ENCODE measurements around the gene ITPK1. TPM values are rescaled to one million over a fixed set of nuclear protein-coding genes. Genes with fewer than 3 reads are reported as not detected.

ITPK1 gene
- polyA plus RNA-seq, 2 of the 4 experiments (the other 2 are of a cell fraction), result 46.2 to 47.0 TPM

- no peak for FAIRE-seq
- CTCF ChIA-PET, result interaction anchor here (0.5 to 1.8 kb wide), 2 partner anchors 19 to 67 kb away, joined by 3 to 5 read pairs; no protein-coding TSS in a partner anchor
- WGBS (ENCODE audit: missing lambda C conversion rate), result 82% methylated on average over 8 of the region's 14 CpGs
- no peaks in the 10 kb centered on the region for H3K9me3 ChIP-seq
- POLR2A ChIA-PET, result no interaction called here
- peak in 1 of 2 experiments; percentile 27; a peak in 3 of 6 replicates for ATAC-seq
- TF ChIP-seq ZNF302 (CRISPR knock-in tag; IDR thresholded peaks at IDR 0.05) (no peak), POLR2AphosphoS2 (conservative IDR thresholded peaks at IDR 0.05; ENCODE audit: low read length) (no peak), RCOR1 (IDR thresholded peaks at IDR 0.05; ENCODE audit: low read depth, low read length) (no peak), FOSL2 (IDR thresholded peaks at IDR 0.05) (no peak), FOSL2 (CRISPR knock-in tag; IDR thresholded peaks at IDR 0.05) (no peak), FOXS1 (CRISPR knock-in tag; IDR thresholded peaks at IDR 0.05) (no peak), NFE2L2 (conservative IDR thresholded peaks at IDR 0.05; ENCODE audit: low read length) (no peak), RFX5 (IDR thresholded peaks at IDR 0.05) (no peak), KDM1A (IDR thresholded peaks at IDR 0.05; ENCODE audit: low read depth) (no peak), CTCF (IDR thresholded peaks at IDR 0.05) (no peak), MAZ (IDR thresholded peaks at IDR 0.05; ENCODE audit: borderline replicate concordance, low read depth, low read length) (no peak), POLR2A (IDR thresholded peaks at IDR 0.05; ENCODE audit: low read length) (no peak), SREBF2 (IDR thresholded peaks at IDR 0.05) (no peak), JUNB (IDR thresholded peaks at IDR 0.05) (no peak), CBX8 (IDR thresholded peaks at IDR 0.05) (no peak)
- H3K4me1 ChIP-seq, result no peaks in the 10 kb centered on the region
- no peak overlapping the region for H3K4me2 ChIP-seq
- H3K27ac ChIP-seq, result no peak overlapping the region
- no peak for DNase-seq (ENCODE audit: low read depth in 1 of 2, low spot score in 1 of 2)
- H3K4me3 ChIP-seq, result no peak overlapping the region
Observed at GRCh38 chr14:93019367-93019843, 96.3 kb downstream of the ITPK1 start.

GRCh38 chr14:93018366-93018765, 97.4 kb downstream of the ITPK1 start:
- 95% methylated on average over 8 of the region's 8 CpGs for WGBS (ENCODE audit: missing lambda C conversion rate)
- no peak for TF ChIP-seq USF2 (IDR thresholded peaks at IDR 0.05)
- TF ChIP-seq HOXB13 (CRISPR knock-in tag; IDR thresholded peaks at IDR 0.05; ENCODE audit: low read depth), result no peak
- TF ChIP-seq BCL3 (IDR thresholded peaks at IDR 0.05), result no peak
- TF ChIP-seq RAD21 (conservative IDR thresholded peaks at IDR 0.05 in 1 of 2, IDR thresholded peaks at IDR 0.05 in 1 of 2), result no peak
- no peak for TF ChIP-seq JUN (IDR thresholded peaks at IDR 0.05)
- TF ChIP-seq NFE2L2 (conservative IDR thresholded peaks at IDR 0.05; ENCODE audit: low read length), result no peak
- no peak for TF ChIP-seq NPAS2 (CRISPR knock-in tag; IDR thresholded peaks at IDR 0.05; ENCODE audit: borderline replicate concordance)
- no peak for TF ChIP-seq EHMT2 (IDR thresholded peaks at IDR 0.05; ENCODE audit: low read depth)
- no peak for TF ChIP-seq SREBF2 (IDR thresholded peaks at IDR 0.05)
- TF ChIP-seq MAZ (IDR thresholded peaks at IDR 0.05; ENCODE audit: borderline replicate concordance, low read depth, low read length), result no peak
- no peak for TF ChIP-seq RNF2 (IDR thresholded peaks at IDR 0.05; ENCODE audit: borderline replicate concordance, low read depth)
- no peak for TF ChIP-seq CBX8 (IDR thresholded peaks at IDR 0.05)
- no peak for TF ChIP-seq HOXA7 (CRISPR knock-in tag; IDR thresholded peaks at IDR 0.05)
- no peak for TF ChIP-seq CTCF (IDR thresholded peaks at IDR 0.05)
- no peak for TF ChIP-seq E2F6 (IDR thresholded peaks at IDR 0.05; ENCODE audit: borderline replicate concordance, low read depth)
- no peak for TF ChIP-seq EHF (CRISPR knock-in tag; IDR thresholded peaks at IDR 0.05)
- TF ChIP-seq JUNB (IDR thresholded peaks at IDR 0.05), result no peak
- no peak for TF ChIP-seq MAFK (IDR thresholded peaks at IDR 0.05; ENCODE audit: partially characterized antibody)
- Histone ChIP-seq H3K4me1 (peaks cover 6% of the 10 kb centered on the region; the same call in 2 of the 3 replicates), H3K27ac (no peak overlapping the region), H3K9me3 (no peaks in the 10 kb centered on the region), H3K4me2 (no peak overlapping the region), H3K4me3 (no peak overlapping the region)
- FAIRE-seq, result no peak
- POLR2A ChIA-PET, result interaction anchor here (0.5 kb wide), 1 partner anchor 172 kb away, joined by 5 read pairs; no protein-coding TSS in a partner anchor
- ATAC-seq, result no peak
- CTCF ChIA-PET, result interaction anchor here (0.7 to 1.8 kb wide), 3 partner anchors 18 to 95 kb away, joined by 3 to 5 read pairs (median 3); no protein-coding TSS in a partner anchor
- DNase-seq (ENCODE audit: low read depth in 1 of 2, low spot score in 1 of 2), result no peak
